GM18873 (cell line): Measurements from ENCODE around the gene MRPL28.
"Not testable (repeated sequence)": the region's sequence is repeated elsewhere in the genome, so short reads cannot be mapped to it uniquely, and the experiment has no call there.

ENCODE experiments used
- ATAC-seq: cut with Tn5 transposase; IDR thresholded peaks from one replicate; pipeline ENCODE4 v1.9.1; 2021; ENCODE audit warnings: mild to moderate bottlenecking, moderate library complexity, moderate number of reproducible peaks; ENCODE audit not compliant: unreplicated experiment, low FRiP score

The MRPL28 gene

DNA sequence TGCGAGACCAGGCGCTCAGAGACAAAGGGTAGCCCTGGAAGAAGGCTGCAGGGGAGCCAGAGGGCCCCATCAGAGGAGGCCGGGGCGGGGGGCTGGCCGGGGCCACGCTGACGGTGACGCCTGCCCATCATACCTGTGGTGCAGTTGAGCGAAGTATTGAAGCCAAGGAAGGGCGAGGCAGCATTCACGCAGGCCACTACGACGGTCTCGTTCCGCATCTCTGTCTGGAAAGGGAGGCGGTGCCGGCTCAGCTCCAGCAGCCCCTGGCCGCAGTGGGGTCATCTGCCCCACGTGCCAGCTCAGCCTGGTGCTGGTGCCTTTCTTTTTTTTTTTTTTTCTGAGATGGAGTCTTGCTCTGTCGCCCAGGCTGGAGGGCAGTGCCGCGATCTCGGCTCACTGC lies 4.9 kb upstream of the MRPL28 start:
- ATAC-seq: no peak

DNA sequence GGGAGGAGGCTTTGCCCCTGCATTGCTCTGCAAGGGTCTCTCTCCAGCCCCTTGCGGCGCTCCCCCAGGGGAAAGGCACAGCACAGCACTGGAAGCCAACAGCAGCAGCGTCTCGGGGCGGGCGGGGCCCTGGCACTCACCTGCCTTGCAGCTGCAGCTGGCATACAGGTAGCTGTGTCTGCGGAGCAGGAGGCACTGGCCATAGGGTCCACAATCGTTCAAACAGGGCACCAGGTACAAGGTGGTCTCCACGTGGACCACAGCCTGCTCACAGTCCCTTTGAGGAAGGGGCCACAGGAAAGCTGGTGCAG lies 4.2 kb upstream of the MRPL28 start:
- ATAC-seq: no peak

GRCh38 chr16:373848-374615 lies 3.7 kb upstream of the MRPL28 start:
- ATAC-seq: no peak

DNA sequence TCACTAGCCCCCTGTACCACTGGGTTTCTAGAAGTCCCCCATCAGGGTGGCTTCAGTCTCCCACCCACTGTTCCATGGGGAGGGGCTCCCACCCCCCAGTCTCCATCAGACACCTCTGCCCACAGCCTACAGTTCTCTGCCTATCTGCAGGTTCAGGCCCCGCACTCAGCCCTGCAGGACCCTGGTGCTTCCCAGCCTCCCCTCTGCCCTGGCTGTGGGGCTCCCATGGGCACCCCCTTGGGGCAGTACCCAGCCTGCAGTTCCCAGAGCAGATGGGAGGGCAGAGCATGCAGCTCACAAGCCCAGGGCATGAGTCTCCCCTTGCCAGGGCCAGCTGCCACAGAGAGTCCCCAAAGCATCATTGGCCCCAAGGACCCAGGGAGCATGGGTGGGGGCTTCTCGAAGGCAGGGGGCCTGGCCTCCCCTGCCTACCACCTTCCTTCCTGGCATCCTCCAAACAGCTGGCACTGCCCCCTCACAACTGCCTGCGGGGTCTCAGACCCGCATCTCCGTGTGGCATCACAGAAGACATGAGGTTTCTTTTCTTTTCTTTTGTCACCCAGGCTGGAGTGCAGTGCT lies 2.8 kb upstream of the MRPL28 start:
- no peak for ATAC-seq

GRCh38 chr16:372302-372983 lies 2.1 kb upstream of the MRPL28 start:
- no peak for ATAC-seq

GRCh38 chr16:371515-372301 lies 1.4 kb upstream of the MRPL28 start:
- ATAC-seq: no peak

DNA sequence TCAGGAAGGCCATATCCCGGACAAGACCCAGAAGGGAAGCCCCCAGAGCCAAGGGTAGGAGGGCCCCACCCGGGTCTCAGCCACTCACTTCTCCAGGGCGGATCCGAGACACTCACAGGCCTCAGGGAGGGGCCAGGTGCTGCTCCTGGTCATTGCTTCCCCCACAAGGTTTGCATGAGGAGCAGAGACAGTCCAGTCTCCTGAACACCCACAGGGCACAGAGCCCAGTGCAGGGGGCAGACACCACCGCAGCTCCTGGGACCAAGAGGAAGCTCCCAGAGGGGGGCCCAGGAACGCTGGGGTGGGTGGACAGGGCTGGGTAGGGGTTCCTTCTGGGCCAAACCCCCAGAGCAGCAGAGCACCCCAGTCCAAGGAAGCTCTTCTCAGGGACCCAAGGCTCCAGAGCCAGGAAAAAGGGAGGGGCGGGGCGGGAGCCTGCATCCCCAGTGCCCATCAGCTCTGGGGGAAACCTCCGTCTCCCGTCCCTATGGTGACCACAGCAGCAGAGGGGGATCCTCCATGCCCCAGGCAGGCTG lies 709 bp upstream of the MRPL28 start:
- ATAC-seq: no peak

DNA sequence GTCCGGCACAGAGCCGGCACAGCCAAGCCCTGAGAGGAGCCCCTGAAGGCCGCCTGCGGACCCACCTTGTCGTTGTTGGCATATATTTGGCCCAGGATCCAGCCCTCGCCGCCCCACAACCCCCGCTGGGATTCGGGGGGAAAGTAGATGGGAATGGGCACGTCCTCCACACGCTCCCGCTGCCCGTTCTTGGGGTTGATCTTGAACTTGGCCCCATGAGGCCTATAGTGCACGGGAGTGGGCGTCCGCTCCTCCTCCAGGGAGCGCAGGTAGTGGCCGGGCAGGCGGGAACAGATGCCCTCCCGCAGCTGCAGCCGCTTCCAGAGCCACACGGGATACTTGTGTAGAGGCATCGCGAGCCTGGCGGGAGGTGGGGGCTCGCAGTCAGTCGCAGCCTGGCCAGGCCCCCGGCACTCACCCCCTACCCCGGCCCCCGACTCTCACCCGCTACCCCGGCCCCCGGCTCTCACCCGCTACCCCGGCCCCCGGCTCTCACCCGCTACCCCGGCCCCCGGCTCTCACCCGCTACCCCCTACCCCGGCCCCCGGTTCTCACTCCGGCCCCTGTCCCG lies 387 bp downstream of the MRPL28 start:
- ATAC-seq: no peak

- no peak for ATAC-seq
Observed at GRCh38 chr16:369275-369865, 968 bp downstream of the MRPL28 start.

GRCh38 chr16:368388-369158 lies 1.8 kb downstream of the MRPL28 start:
- ATAC-seq: no peak

DNA sequence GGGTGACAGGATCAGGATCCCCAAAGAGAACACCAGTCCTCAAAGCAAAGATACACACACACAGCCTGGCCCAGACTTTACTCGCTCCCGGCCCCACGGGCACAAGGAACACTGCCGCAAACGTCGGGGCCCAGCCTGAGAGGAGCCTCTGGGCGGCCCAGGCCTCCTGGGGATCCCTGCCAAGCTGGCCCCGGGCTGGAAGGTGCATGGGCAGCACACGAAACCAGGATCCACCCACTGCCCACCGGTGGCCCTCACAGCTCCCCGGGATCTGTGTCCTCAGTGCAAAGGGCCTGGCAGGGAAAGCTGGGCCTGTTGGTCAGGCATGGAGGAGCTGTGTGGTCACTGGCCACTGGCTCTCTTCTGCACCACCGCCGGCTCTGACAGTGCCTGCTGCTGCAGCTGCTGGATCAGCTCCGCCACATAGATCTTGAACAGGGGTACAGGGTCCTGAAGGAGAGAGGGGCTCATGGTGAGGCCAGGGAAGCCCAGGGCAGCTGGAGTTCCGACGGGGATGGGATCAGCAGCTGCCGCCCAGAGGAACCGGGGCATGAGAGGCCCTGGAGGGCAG lies 2.9 kb downstream of the MRPL28 start:
- ATAC-seq: no peak

- no peak for ATAC-seq
Observed at GRCh38 chr16:366476-366875, 3.9 kb downstream of the MRPL28 start.

DNA sequence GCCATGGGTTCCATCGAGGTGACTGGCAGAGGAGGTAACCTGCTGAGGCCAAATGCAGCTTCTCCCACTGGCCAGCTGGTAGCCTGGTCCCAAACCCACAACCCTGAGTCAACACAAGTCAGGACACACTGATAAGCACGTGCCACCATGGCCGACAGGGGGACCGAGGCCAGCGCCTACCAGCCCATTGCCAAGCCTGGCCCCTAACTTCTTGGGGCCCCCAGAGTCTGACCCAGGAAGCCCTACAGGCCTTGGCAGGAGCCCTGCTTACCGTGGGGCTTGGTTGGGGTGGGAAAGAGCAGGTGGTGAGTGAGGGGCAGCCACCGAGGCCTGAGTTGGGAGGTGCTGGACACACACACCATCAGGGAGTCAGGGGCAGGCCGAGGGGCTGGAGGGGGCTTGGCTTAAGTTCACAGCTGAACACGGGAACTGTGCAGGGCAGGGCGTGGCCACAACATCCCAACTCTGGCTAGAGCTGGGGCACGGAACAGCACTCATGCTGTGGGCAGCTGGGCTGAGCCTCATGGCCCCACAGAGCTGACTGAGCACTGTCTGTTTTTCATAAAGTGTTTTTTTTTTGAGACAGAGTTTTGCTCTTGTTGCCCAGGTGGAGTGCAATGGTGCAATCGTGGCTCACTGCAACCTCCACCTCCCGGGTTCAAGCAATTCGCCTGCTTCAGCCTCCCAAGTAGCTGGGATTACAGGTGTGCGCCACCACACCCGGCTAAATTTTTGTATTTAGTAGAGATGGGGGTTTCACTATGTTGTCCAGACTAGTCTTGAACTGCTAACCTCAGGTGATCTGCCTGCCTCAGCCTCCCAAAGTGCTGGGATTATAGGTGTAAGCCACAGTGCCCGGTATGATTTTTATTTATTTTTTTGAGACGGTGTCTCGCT lies 5.5 kb downstream of the MRPL28 start:
- no peak for ATAC-seq

DNA sequence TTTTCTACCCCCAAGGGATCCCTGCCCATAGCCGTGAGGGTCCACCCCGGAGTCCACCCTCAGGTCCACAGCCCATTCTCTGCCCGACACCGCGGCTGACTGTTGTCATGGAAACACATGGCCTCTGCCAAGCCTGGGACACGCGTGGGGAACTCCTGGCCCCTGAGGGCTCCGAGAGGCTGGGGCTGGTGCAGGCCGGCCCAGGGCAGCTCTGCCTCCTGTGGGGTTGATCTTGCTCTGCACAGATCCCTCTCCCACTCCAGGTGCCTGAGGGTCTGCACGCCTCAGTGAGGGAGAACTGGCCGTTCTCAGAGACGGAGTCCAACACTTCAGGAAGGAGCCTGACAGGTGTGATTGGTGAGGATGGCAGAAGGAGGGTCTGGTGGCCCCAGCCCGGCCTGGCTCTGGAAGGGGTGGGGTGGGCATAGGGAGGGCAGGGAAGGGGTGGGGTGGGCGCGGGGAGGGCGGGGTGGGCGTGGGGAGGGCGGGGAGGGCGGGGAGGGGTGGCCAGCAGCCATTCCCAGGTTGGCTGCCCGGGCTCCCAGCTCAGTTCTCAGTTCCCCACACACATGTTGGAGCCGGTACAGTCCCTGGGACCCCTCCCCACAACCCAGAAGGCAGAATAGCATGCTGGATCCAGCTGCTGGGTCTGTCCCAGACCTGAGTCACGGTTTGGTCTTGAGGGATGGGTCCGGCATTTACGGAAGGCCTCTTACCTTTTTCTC lies 6.4 kb downstream of the MRPL28 start:
- no peak for ATAC-seq

- no peak for ATAC-seq
Observed at GRCh38 chr16:363110-363765, 7.1 kb downstream of the MRPL28 start.

GRCh38 chr16:362702-362999 lies 7.7 kb downstream of the MRPL28 start:
- not testable (repeated sequence) for ATAC-seq
